Fibroblast of lung (primary cell): Measurements from ENCODE around the gene TENM4. TPM values are rescaled to one million over a fixed set of nuclear protein-coding genes. Genes with fewer than 3 reads are reported as not detected.

ENCODE experiments used
- DNase-seq, 2 donors: peaks; one replicate each; pipeline versions ENCODE4 v3.0.0 to v3.0.0-alpha.2; 2010; ENCODE audit warnings: low read depth in 2 of 2
- H2AFZ ChIP-seq: 2 replicates; pipeline ENCODE4 v1.5.1; 2012; ENCODE audit warnings: low read length, control low read depth, inconsistent platforms
- H3K27ac ChIP-seq: 2 replicates; pipeline ENCODE4 v1.5.1; 2011; ENCODE audit warnings: low read length, control low read depth; ENCODE audit not compliant: insufficient read depth
- H3K27me3 ChIP-seq: 2 replicates; pipeline ENCODE4 v1.5.1; 2011; ENCODE audit warnings: mild to moderate bottlenecking, low read length; ENCODE audit not compliant: control insufficient read depth, insufficient read depth
- H3K36me3 ChIP-seq: 2 replicates; pipeline ENCODE4 v1.5.1; 2011; ENCODE audit warnings: low read length; ENCODE audit not compliant: control insufficient read depth, insufficient read depth
- H3K4me1 ChIP-seq: 2 replicates; pipeline ENCODE4 v1.5.1; 2011; ENCODE audit warnings: low read length; ENCODE audit not compliant: control insufficient read depth, insufficient read depth; ENCODE audit errors: extremely low read depth
- H3K4me2 ChIP-seq: 2 replicates; pipeline ENCODE4 v1.5.1; 2011; ENCODE audit warnings: low read length, control low read depth; ENCODE audit not compliant: insufficient read depth; ENCODE audit errors: extremely low read depth
- H3K4me3 ChIP-seq, 4 experiments: fragments of 200-600 bp in 1 of 4; sonication (generic) in 1 of 4; replicated peaks in 1 of 4; 2 replicates each; pipeline ENCODE4 v1.5.1; 2011 to 2016; ENCODE audit warnings: low read length in 4 of 4, low read depth in 3 of 4, mild to moderate bottlenecking in 3 of 4, control low read depth in 2 of 4, inconsistent platforms in 1 of 4, mixed read lengths in 1 of 4; ENCODE audit not compliant: insufficient read depth in 1 of 4; ENCODE audit errors: control extremely low read depth in 1 of 4
- H3K79me2 ChIP-seq: 2 replicates; pipeline ENCODE4 v1.5.1; 2012; ENCODE audit warnings: mild to moderate bottlenecking, low read length, inconsistent platforms; ENCODE audit not compliant: control insufficient read depth, insufficient read depth
- H3K9ac ChIP-seq: 2 replicates; pipeline ENCODE4 v1.5.1; 2011; ENCODE audit warnings: mild to moderate bottlenecking, low read length, control low read depth; ENCODE audit not compliant: insufficient read depth
- H3K9me3 ChIP-seq: 2 replicates; pipeline ENCODE4 v1.5.1; 2012; ENCODE audit warnings: low read depth, low read length; ENCODE audit not compliant: control insufficient read depth, insufficient read depth
- H4K20me1 ChIP-seq: 2 replicates; pipeline ENCODE4 v1.5.1; 2011; ENCODE audit warnings: low read length; ENCODE audit not compliant: control insufficient read depth, insufficient read depth; ENCODE audit errors: extremely low read depth
- CTCF ChIP-seq, 2 donors: IDR thresholded peaks in 1 of 2; conservative IDR thresholded peaks in 1 of 2; 1 replicate in 1 of 2; 2 replicates in 1 of 2; pipeline ENCODE4 v1.5.1; 2011 to 2012; ENCODE audit warnings: low read length in 2 of 2, control low read depth in 1 of 2, inconsistent platforms in 1 of 2, low read depth in 1 of 2, mild to moderate bottlenecking in 1 of 2
- EZH2 ChIP-seq: IDR thresholded peaks from 2 replicates; pipeline ENCODE4 v1.5.1; 2012; ENCODE audit warnings: low read length, control low read depth, mild to moderate bottlenecking; ENCODE audit errors: missing control alignments
- polyA plus RNA-seq, 2 donors: library from polyadenylated mRNA; depleted of rRNA in 1 of 2; stranded (reverse) in 1 of 2; unstranded in 1 of 2; fragments of >200 nt; gene quantifications; 2 replicates each; pipeline ENCODE4 v1.2.1, GENCODE V29; 2011 to 2012; ENCODE audit warnings: missing spikeins in 1 of 2
- total RNA-seq: library from RNA; depleted of rRNA; stranded (reverse); fragments of >200 nt; gene quantifications from 2 replicates; pipeline ENCODE4 v1.2.1, GENCODE V29; 2014

TENM4 gene
- total and polyA plus RNA-seq, 2 donors (not counting 1 experiment from before 2014, with no cell fraction given) = 4.6 to 48.4 TPM

DNA sequence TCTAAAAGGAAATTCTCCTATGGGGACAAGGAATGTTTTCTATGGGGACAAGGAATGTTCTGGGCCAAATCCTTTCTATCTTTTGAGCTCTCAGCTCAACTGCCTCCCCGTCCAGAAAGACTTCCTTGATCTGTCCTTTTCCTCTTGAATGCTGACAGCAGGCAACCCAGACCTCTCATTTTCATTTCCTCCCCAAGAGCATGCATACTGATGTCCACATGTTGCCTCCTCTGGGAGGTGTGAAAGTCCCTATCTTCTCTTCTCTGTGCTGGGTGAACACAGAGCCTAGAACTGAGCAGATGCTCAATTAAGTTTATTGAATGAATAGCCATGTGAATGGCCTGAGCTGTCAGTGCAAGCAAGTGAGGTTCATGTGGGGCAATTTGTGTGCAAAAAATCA lies 534.3 kb downstream of the TENM4 start:
- H3K9me3 ChIP-seq = no peaks in the 10 kb centered on the region
- no peaks in the 10 kb centered on the region for H3K79me2 ChIP-seq
- no peak overlapping the region for H2AFZ ChIP-seq
- H3K4me3 ChIP-seq = no peak overlapping the region
- no peak for TF ChIP-seq CTCF (conservative IDR thresholded peaks at IDR 0.05 in 1 of 2, IDR thresholded peaks at IDR 0.05 in 1 of 2; ENCODE audit: low read depth in 1 of 2, low read length in 2 of 2)
- no peak for TF ChIP-seq EZH2
- H3K4me2 ChIP-seq = no peak overlapping the region
- no peak overlapping the region for H3K9ac ChIP-seq
- no peak for DNase-seq
- H3K4me1 ChIP-seq = no peaks in the 10 kb centered on the region
- H3K27ac ChIP-seq = no peak overlapping the region
- H4K20me1 ChIP-seq = no peaks in the 10 kb centered on the region
- no peaks in the 10 kb centered on the region for H3K27me3 ChIP-seq
- H3K36me3 ChIP-seq = no peaks in the 10 kb centered on the region

GRCh38 chr11:78905756-78906155 lies 535.1 kb downstream of the TENM4 start:
- H3K27ac ChIP-seq = no peak overlapping the region
- H2AFZ ChIP-seq = no peak overlapping the region
- DNase-seq = no peak
- no peaks in the 10 kb centered on the region for H3K9me3 ChIP-seq
- H3K79me2 ChIP-seq = no peaks in the 10 kb centered on the region
- no peak overlapping the region for H3K9ac ChIP-seq
- no peaks in the 10 kb centered on the region for H4K20me1 ChIP-seq
- no peaks in the 10 kb centered on the region for H3K36me3 ChIP-seq
- H3K4me2 ChIP-seq = no peak overlapping the region
- TF ChIP-seq CTCF (conservative IDR thresholded peaks at IDR 0.05 in 1 of 2, IDR thresholded peaks at IDR 0.05 in 1 of 2; ENCODE audit: low read depth in 1 of 2, low read length in 2 of 2) = no peak
- TF ChIP-seq EZH2 = no peak
- H3K4me1 ChIP-seq = no peaks in the 10 kb centered on the region
- no peak overlapping the region for H3K4me3 ChIP-seq
- H3K27me3 ChIP-seq = no peaks in the 10 kb centered on the region

DNA sequence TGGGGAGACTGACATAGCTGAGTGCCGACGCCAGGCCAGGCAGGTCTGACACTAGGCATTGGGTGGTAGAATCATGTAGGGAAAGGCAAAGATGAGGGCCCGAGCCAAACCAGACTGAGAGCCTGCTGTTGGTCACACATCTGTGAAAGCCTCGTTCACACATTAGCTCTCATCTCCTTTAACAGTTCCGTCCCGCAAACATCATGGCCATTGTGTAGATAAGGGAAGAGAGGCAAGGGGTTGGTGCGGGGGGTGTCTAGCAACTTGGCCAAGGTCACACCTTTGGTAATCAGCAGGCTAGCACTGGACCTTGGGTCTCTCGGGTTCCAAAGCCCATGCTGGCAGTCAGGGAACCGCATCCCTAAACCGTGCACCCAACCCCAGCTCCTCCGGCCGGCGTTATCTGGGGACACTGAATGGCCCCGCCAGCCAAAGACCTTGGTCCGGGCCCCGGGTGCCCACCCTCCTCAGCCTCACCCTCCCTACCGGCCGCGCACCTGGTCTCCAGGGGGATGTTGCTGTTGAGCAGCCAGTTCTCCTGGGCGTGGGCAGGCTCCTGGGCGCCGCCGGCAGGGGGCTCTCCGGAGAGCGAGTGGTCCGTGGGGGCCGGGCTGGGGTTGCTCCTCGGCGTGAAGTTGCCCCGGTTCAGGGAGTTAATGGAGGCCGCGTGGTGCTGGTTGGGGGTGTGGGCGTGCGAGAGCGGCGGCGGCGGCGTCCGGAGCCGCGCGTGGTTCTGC lies 537.9 kb downstream of the TENM4 start:
- H4K20me1 ChIP-seq = no peaks in the 10 kb centered on the region
- H3K4me3 ChIP-seq = no peak overlapping the region
- H3K27me3 ChIP-seq = no peaks in the 10 kb centered on the region
- H3K36me3 ChIP-seq = no peaks in the 10 kb centered on the region
- no peaks in the 10 kb centered on the region for H3K9me3 ChIP-seq
- H3K4me2 ChIP-seq = no peak overlapping the region
- H3K27ac ChIP-seq = no peak overlapping the region
- TF ChIP-seq EZH2 (no peak), CTCF (conservative IDR thresholded peaks at IDR 0.05 in 1 of 2, IDR thresholded peaks at IDR 0.05 in 1 of 2; ENCODE audit: low read depth in 1 of 2, low read length in 2 of 2) (no peak)
- no peaks in the 10 kb centered on the region for H3K79me2 ChIP-seq
- H2AFZ ChIP-seq = no peak overlapping the region
- no peaks in the 10 kb centered on the region for H3K4me1 ChIP-seq
- H3K9ac ChIP-seq = no peak overlapping the region
- DNase-seq = no peak
